Pancreas (tissue), 10 donors: ENCODE measurements around the gene CYP2D6. TPM values are rescaled to one million over a fixed set of nuclear protein-coding genes. Genes with fewer than 3 reads are reported as not detected.

Source experiments
- ATAC-seq, 4 donors: fragments of 200-7000 bp; cut with Tn5 transposase; one replicate each; pipeline versions ENCODE4 v1.8.0 to v1.9.1; 2020; ENCODE audit warnings: mild to moderate bottlenecking in 4 of 4, moderate library complexity in 4 of 4
- DNase-seq, 6 donors: peaks; one replicate each; pipeline ENCODE4 v3.0.0-alpha.2; 2020
- FAIRE-seq: peaks from 2 replicates; lab custom pipeline; 2012; peaks lifted over from hg19 to GRCh38; lab: Jason Lieb, UNC
- H3K27ac ChIP-seq, 4 donors: fragments of 200-600 bp; sonication (generic); 1 replicate in 3 of 4; 2 replicates in 1 of 4; pipeline versions ENCODE4 v1.5.0 to v1.8.0; 2020
- H3K27me3 ChIP-seq, 4 donors: fragments of 200-600 bp; one replicate each; pipeline ENCODE4 v1.8.0; 2021
- H3K36me3 ChIP-seq, 3 donors: fragments of 200-600 bp; sonication (generic) in 1 of 3; one replicate each; pipeline versions ENCODE4 v1.5.0 to v1.8.0; 2020 to 2021
- H3K4me1 ChIP-seq, 3 donors: fragments of 200-600 bp; one replicate each; pipeline ENCODE4 v1.8.0; 2021
- H3K4me3 ChIP-seq, 4 donors: fragments of 200-600 bp; sonication (generic) in 2 of 4; one replicate each; pipeline versions ENCODE4 v1.5.0 to v1.8.0; 2020 to 2021
- H3K9me3 ChIP-seq, 4 donors: fragments of 200-600 bp; one replicate each; pipeline ENCODE4 v1.8.0; 2021
- WGBS, 2 donors: extraction: QIAGEN DNeasy Blood & Tissue Kit; methylation state at CpG; one replicate each; pipeline ENCODE4 v1.1.7; 2013; 5-methylcytosine and 5-hydroxymethylcytosine counted together
- intact Hi-C, 3 donors: fragments of 100-400 bp; cut with DNase I; formaldehyde crosslinking; loops; one replicate each; pipeline versions ENCODE4 v1.11.1 to v1.14.2; 2022
- polyA plus RNA-seq, 2 donors: library from polyadenylated mRNA; stranded (reverse); fragments of 200-250 nt; gene quantifications; one replicate each; pipeline ENCODE4 v1.2.3, GENCODE V29; 2013
- total RNA-seq, 6 donors: library from RNA; stranded (reverse); fragmentation: NEBNext Ultra II Directional in 4 of 6; extraction: Animal tissue kit (Norgen Biotek cat#: 25700) in 4 of 6; gene quantifications; one replicate each; pipeline versions ENCODE4 v1.2.1 to v1.2.4, GENCODE V29; 2021 to 2023
- TF ChIP-seq, protein P1 (sequence below), 4 donors: fragments of 200-600 bp; sonication (generic) in 3 of 4; IDR thresholded peaks; one replicate each; pipeline versions ENCODE4 v1.5.0 to v1.8.0; 2021; ENCODE audit warnings: antibody characterized with exemption in 4 of 4
- donor health status: healthy with polysubstance abuse.
- donor health status: DM: no; HTN: no; CAD: no; lungs with moderate emphysema.
- donor health status: DM: no; HTN: no; CAD: no.
- donor health status: control.
- donor health status: control.
- donor health status: Bipolar disorder and iron deficiency.
- donor health status: DM: yes; HTN: yes; CAD: no.
- donor health status: DM: no; HTN: no; CAD: no.
- donor health status: DM: no; HTN: no; CAD: no.
- donor health status: DM: yes; HTN: yes; CAD: no.

Gene CYP2D6
- total and polyA plus RNA-seq, 8 donors, result 0.35 to 7.3 (median 0.66) TPM

GRCh38 chr22:42164901-42165300 is 34.3 kb upstream of the CYP2D6 start:
- TF ChIP-seq, protein P1, sequence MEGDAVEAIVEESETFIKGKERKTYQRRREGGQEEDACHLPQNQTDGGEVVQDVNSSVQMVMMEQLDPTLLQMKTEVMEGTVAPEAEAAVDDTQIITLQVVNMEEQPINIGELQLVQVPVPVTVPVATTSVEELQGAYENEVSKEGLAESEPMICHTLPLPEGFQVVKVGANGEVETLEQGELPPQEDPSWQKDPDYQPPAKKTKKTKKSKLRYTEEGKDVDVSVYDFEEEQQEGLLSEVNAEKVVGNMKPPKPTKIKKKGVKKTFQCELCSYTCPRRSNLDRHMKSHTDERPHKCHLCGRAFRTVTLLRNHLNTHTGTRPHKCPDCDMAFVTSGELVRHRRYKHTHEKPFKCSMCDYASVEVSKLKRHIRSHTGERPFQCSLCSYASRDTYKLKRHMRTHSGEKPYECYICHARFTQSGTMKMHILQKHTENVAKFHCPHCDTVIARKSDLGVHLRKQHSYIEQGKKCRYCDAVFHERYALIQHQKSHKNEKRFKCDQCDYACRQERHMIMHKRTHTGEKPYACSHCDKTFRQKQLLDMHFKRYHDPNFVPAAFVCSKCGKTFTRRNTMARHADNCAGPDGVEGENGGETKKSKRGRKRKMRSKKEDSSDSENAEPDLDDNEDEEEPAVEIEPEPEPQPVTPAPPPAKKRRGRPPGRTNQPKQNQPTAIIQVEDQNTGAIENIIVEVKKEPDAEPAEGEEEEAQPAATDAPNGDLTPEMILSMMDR (IDR thresholded peaks at IDR 0.05), result no peak
- no peaks in the 10 kb centered on the region for H3K9me3 ChIP-seq
- no peak overlapping the region for H3K27ac ChIP-seq
- H3K27me3 ChIP-seq, result no peaks in the 10 kb centered on the region
- no peaks in the 10 kb centered on the region for H3K36me3 ChIP-seq
- no peak for ATAC-seq
- no peak for DNase-seq
- no peak overlapping the region for H3K4me3 ChIP-seq
- FAIRE-seq, result no peak
- intact Hi-C loops, result loop anchor here in 2 of 3 donors (5.0 kb wide), 1 partner anchor 272 kb away; no protein-coding TSS in a partner anchor
- WGBS, 2 donors, result 93 to 96% methylated on average over 5 of the region's 5 CpGs
- H3K4me1 ChIP-seq, result no peaks in the 10 kb centered on the region

- 95% methylated on average over 11 of the region's 11 CpGs for WGBS, 2 donors
- H3K27me3 ChIP-seq, result no peaks in the 10 kb centered on the region
- H3K27ac ChIP-seq, result no peak overlapping the region
- FAIRE-seq (no peak), DNase-seq (no peak), ATAC-seq (no peak)
- no peak overlapping the region for H3K4me3 ChIP-seq
- TF ChIP-seq, protein P1 (IDR thresholded peaks at IDR 0.05), result no peak
- H3K4me1 ChIP-seq, result no peaks in the 10 kb centered on the region
- no peaks in the 10 kb centered on the region for H3K36me3 ChIP-seq
- intact Hi-C loops, result no loop called here
- H3K9me3 ChIP-seq, result no peaks in the 10 kb centered on the region
Measured at GRCh38 chr22:42163515-42163914, 32.9 kb upstream of the CYP2D6 start.

DNA sequence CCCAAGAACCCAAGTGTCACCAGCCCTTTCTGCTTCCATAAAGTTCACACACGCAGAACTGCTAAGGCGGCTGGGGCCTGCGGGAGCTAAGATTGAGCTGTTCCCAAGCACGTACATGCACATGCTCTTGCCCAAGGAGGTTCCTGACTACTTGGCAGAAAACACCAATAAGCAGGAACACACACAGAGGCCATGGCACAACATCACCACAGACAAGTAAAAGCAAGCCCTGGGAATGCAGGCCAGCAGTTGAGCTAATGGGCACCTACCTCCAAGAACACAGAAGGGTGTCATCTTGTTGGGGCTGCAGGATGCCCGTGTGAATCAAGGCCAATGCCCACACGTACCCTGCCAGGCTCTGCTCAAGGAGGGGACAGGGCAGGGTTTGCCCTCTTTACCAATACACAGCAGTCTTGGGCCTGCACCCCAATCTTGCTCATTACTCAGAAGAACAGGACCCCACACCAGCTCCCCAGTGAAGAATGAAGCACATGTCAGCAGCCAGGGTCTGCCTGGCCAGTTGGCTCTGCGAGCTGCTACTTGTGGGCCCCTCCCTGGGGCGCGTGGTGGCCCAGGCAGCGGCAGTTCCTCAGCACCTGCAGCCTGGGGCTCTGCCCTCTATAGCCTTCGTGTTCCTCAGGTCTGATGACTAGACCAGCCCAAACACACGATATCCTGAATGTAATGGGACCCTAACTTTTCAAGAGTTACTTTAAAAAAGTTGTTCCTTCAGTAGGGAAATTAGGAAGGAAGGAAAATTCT is 32.3 kb upstream of the CYP2D6 start:
- intact Hi-C loops, result no loop called here
- TF ChIP-seq, protein P1 (IDR thresholded peaks at IDR 0.05), result no peak
- H3K36me3 ChIP-seq, result no peaks in the 10 kb centered on the region
- peak in 1 of 4 donors; percentile 31 for ATAC-seq
- no peak for DNase-seq
- no peaks in the 10 kb centered on the region for H3K9me3 ChIP-seq
- no peak overlapping the region for H3K4me3 ChIP-seq
- FAIRE-seq, result no peak
- H3K4me1 ChIP-seq, result no peaks in the 10 kb centered on the region
- WGBS, 2 donors, result 91 to 95% methylated on average over 12 of the region's 12 CpGs
- no peak overlapping the region for H3K27ac ChIP-seq
- H3K27me3 ChIP-seq, result no peaks in the 10 kb centered on the region

DNA sequence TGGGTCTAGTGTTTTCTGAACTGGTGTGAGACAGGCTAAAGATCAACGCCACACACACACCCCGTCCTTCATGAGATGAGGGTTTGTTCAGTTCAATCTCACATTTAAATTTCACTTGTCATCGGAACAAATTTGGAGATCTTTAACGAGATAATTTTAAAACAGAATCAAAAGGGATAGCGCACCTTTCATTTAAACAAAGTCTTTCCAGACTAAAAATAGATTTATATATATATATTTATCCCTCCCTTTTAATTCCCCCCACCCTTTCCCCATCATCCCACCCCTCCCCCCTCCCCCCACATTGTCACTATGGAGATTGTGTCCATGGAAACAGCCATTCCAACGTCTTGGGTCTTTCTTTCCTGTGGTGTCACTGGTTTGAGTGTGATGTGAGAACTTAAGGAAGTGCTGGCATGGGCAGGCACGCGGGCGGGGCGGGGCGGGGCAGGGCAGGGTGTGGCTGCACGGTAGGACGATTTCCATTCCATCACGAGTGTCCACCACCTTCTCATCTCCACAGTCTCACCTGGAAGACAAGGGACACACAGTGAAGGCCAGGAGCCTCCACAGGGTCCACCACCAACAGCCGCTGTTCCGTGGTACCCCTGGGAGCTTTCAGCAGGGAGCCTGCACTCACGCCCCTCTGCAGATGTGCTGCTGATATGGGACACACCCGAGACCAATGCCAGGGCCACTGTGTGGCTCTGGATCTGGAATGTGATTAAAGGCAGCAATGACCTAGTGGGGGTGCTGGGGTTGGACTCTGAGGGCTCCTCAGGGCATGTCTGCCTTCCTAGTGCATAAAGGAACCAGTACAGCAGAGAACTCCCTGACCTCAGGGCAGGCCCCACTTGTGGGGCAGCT is 30.5 kb upstream of the CYP2D6 start:
- FAIRE-seq, result no peak
- H3K27ac ChIP-seq, result no peak overlapping the region
- no peaks in the 10 kb centered on the region for H3K4me1 ChIP-seq

More for the DNA sequence above, 30.5 kb upstream of the CYP2D6 start:
- intact Hi-C loops, result no loop called here
- Histone ChIP-seq H3K9me3 (no peaks in the 10 kb centered on the region), H3K27me3 (no peaks in the 10 kb centered on the region), H3K36me3 (no peaks in the 10 kb centered on the region), H3K4me3 (no peak overlapping the region)
- 87% methylated on average over 18 of the region's 18 CpGs for WGBS, 2 donors
- DNase-seq (no peak), ATAC-seq (no peak)
- TF ChIP-seq, protein P1 (IDR thresholded peaks at IDR 0.05), result no peak
